ENCODE measurements around the gene SPANXN5. TPM values are rescaled to one million over a fixed set of nuclear protein-coding genes. Genes with fewer than 3 reads are reported as not detected.
"Not testable (repeated sequence)": the region's sequence is repeated elsewhere in the genome, so short reads cannot be mapped to it uniquely, and the experiment has no call there.

The SPANXN5 gene, protein sequence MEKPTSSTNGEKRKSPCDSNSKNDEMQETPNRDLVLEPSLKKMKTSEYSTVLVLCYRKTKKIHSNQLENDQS
- total RNA-seq, result not detected

- in situ Hi-C loops (cut with MboI; ENCODE audit: low pct_unique_long_range_greater_than_20kb in 2 of 9, low sequenced_read_pairs in 9 of 9, unreplicated experiment in 9 of 9); H3K27ac ChIP-seq; H3K4me3 ChIP-seq; ATAC-seq (replicated peaks in 6 of 8); H3K4me1 ChIP-seq (replicated peaks in 1 of 2): not testable (repeated sequence)
- WGBS, 10 experiments, result 50% methylated on average over 2 of the region's 2 CpGs; no CpG with 5 or more reads in 9 of the 10 experiments
Measured at GRCh38 chrX:52797327-52797726, at the start of gene SPANXN5. SPANXN5 (minus strand) TSS chrX:52797427; CDS start chrX:52797348, 79 bp downstream.

- WGBS, 10 experiments, result 20% methylated on average over 2 of the region's 3 CpGs; no CpG with 5 or more reads in 9 of the 10 experiments
- in situ Hi-C loops (cut with MboI; ENCODE audit: low pct_unique_long_range_greater_than_20kb in 2 of 9, low sequenced_read_pairs in 9 of 9, unreplicated experiment in 9 of 9), result loop anchor here in 1 of 9 experiments (25.0 kb wide), 1 partner anchor 506 kb away; no protein-coding TSS in a partner anchor
- H3K27ac ChIP-seq; ATAC-seq (replicated peaks in 6 of 8); H3K4me1 ChIP-seq (replicated peaks in 1 of 2); H3K4me3 ChIP-seq: not testable (repeated sequence)
Measured at GRCh38 chrX:52843619-52844018, 46.4 kb upstream of the SPANXN5 start.

GRCh38 chrX:52839137-52839536, 41.9 kb upstream of the SPANXN5 start:
- ATAC-seq (replicated peaks in 6 of 8), result no peak
- no peak overlapping the region for H3K27ac ChIP-seq
- 30 to 100% (median 60%) methylated on average over 1 to 2 of the region's 2 CpGs; no CpG with 5 or more reads in 5 of the 10 experiments for WGBS, 10 experiments
- no peak overlapping the region for H3K4me3 ChIP-seq
- no peaks in the 10 kb centered on the region for H3K4me1 ChIP-seq (replicated peaks in 1 of 2)
- in situ Hi-C loops (cut with MboI; ENCODE audit: low pct_unique_long_range_greater_than_20kb in 2 of 9, low sequenced_read_pairs in 9 of 9, unreplicated experiment in 9 of 9), result loop anchor here in 1 of 9 experiments (25.0 kb wide), 1 partner anchor 502 kb away; no protein-coding TSS in a partner anchor

GRCh38 chrX:52830551-52830950, 33.3 kb upstream of the SPANXN5 start:
- no peaks in the 10 kb centered on the region for H3K4me1 ChIP-seq (replicated peaks in 1 of 2)
- in situ Hi-C loops (cut with MboI; ENCODE audit: low pct_unique_long_range_greater_than_20kb in 2 of 9, low sequenced_read_pairs in 9 of 9, unreplicated experiment in 9 of 9), result loop anchor here in 1 of 9 experiments (25.0 kb wide), 1 partner anchor 493 kb away; no protein-coding TSS in a partner anchor
- no CpG with 5 or more reads among the region's 3 CpGs for WGBS, 10 experiments

DNA sequence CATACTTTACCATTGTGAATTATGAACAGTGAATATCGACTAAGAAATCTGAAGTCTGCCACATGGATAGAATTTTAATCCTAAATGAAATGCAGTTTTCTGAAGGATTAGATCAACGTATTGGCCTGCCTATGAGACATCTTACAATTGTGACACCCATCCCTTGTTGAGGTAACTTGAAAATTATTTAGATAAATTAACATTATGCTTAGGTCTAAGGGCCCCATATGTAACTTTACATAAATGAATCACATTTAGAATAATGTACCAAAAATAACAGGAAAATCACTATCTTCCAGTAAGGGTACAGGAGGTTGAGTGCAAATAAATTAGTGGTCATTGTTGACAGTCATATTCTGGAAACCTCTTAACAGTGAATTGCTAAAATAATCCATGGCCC, 27.4 kb upstream of the SPANXN5 start:
- 0 to 100% (median 28%) methylated on average over 1 to 2 of the region's 2 CpGs; no CpG with 5 or more reads in 5 of the 10 experiments for WGBS, 10 experiments
- Histone ChIP-seq H3K4me3 (no peak overlapping the region), H3K27ac (no peak overlapping the region), H3K4me1 (replicated peaks in 1 of 2) (no peaks in the 10 kb centered on the region)
- ATAC-seq (replicated peaks in 6 of 8), result peak in 3 of 8 experiments; percentile 60 to 73 (median 63)
- in situ Hi-C loops (cut with MboI; ENCODE audit: low pct_unique_long_range_greater_than_20kb in 2 of 9, low sequenced_read_pairs in 9 of 9, unreplicated experiment in 9 of 9), result loop anchor here in 1 of 9 experiments (25.0 kb wide), 1 partner anchor 487 kb away; no protein-coding TSS in a partner anchor

More at GRCh38 chrX:52830551-52830950, 33.3 kb upstream of the SPANXN5 start:
- no peak for ATAC-seq (replicated peaks in 6 of 8)
- no peak overlapping the region for H3K27ac ChIP-seq
- H3K4me3 ChIP-seq, result no peak overlapping the region

- H3K4me1 ChIP-seq (replicated peaks in 1 of 2), result no peaks in the 10 kb centered on the region
- WGBS, 10 experiments, result 0 to 100% (median 67%) methylated on average over 1 to 10 of the region's 11 CpGs; no CpG with 5 or more reads in 4 of the 10 experiments
- in situ Hi-C loops (cut with MboI; ENCODE audit: low pct_unique_long_range_greater_than_20kb in 2 of 9, low sequenced_read_pairs in 9 of 9, unreplicated experiment in 9 of 9), result no loop called here
- no peak for ATAC-seq (replicated peaks in 6 of 8)
- no peak overlapping the region for H3K27ac ChIP-seq
- no peak overlapping the region for H3K4me3 ChIP-seq
Measured at GRCh38 chrX:52821079-52821760, 24.0 kb upstream of the SPANXN5 start.

- no peaks in the 10 kb centered on the region for H3K4me1 ChIP-seq (replicated peaks in 1 of 2)
- 0 to 67% (median 55%) methylated on average over 2 of the region's 4 CpGs; no CpG with 5 or more reads in 7 of the 10 experiments for WGBS, 10 experiments
- no peak overlapping the region for H3K27ac ChIP-seq
- H3K4me3 ChIP-seq, result no peak overlapping the region
- no peak for ATAC-seq (replicated peaks in 6 of 8)
- in situ Hi-C loops (cut with MboI; ENCODE audit: low pct_unique_long_range_greater_than_20kb in 2 of 9, low sequenced_read_pairs in 9 of 9, unreplicated experiment in 9 of 9), result no loop called here
Measured at GRCh38 chrX:52819788-52820187, 22.6 kb upstream of the SPANXN5 start.

- in situ Hi-C loops (cut with MboI; ENCODE audit: low pct_unique_long_range_greater_than_20kb in 2 of 9, low sequenced_read_pairs in 9 of 9, unreplicated experiment in 9 of 9), result no loop called here
- 73% methylated on average over 5 of the region's 25 CpGs; no CpG with 5 or more reads in 9 of the 10 experiments for WGBS, 10 experiments
- ATAC-seq (replicated peaks in 6 of 8), result no peak
- H3K4me1 ChIP-seq (replicated peaks in 1 of 2), result no peaks in the 10 kb centered on the region
- no peak within 1 kb of the TSS for H3K4me3 ChIP-seq
- H3K27ac ChIP-seq, result no peak within 1 kb of the TSS
Measured at GRCh38 chrX:52811065-52811625, 13.9 kb upstream of the SPANXN5 start, which contains the start of gene XAGE5. XAGE5 (plus strand) TSS chrX:52811287; CDS start chrX:52812567, 1,280 bp downstream.

DNA sequence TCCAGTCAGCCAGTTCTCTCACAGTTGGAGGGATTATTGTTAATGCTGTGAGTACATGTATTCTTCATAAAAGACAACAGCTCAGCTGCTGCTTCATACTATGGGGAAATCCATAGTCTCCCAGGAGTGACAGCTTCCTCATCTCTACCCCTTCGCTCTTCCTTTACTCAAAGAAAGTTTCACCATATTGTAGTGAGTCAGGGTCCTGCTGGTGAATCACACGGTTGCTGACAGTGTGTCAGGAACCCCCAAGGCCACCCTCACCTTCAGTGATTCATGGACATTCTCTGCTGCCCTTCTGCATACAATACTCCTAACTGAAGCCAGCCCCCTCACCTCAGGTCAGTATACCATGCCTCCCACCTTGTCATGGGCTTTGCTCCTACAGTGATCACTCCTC, 7.6 kb upstream of the SPANXN5 start:
- H3K27ac ChIP-seq; in situ Hi-C loops (cut with MboI; ENCODE audit: low pct_unique_long_range_greater_than_20kb in 2 of 9, low sequenced_read_pairs in 9 of 9, unreplicated experiment in 9 of 9); ATAC-seq (replicated peaks in 6 of 8); H3K4me1 ChIP-seq (replicated peaks in 1 of 2); H3K4me3 ChIP-seq: not testable (repeated sequence)
- no CpG with 5 or more reads among the region's 2 CpGs for WGBS, 10 experiments

- in situ Hi-C loops (cut with MboI; ENCODE audit: low pct_unique_long_range_greater_than_20kb in 2 of 9, low sequenced_read_pairs in 9 of 9, unreplicated experiment in 9 of 9), result not testable (repeated sequence)
- no CpG with 5 or more reads among the region's 11 CpGs for whole genome bisulfite sequencing, 10 experiments
Measured at GRCh38 chrX:52773504-52773903, 23.7 kb downstream of the SPANXN5 start.

DNA sequence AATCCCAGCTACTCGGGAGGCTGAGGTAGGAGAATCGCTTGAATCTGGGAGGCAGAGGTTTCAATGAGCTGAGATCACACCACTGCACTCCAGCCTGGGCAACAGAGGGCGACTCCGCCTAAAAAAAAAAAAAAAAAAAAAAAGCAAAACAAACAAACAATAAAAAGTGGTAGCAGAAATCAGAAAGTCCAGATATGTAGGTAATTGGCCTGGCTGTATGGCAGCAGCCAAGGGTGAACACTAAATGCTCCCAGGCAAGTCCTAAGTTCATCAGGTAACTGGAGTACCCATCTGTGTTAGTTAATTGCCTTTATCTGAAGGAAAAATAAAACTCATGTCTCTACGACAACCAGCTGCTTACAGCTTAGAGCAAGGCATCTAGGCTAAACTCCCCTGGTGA, 31.2 kb downstream of the SPANXN5 start:
- H3K4me3 ChIP-seq; H3K4me1 ChIP-seq (replicated peaks in 1 of 2); H3K27ac ChIP-seq; ATAC-seq (replicated peaks in 6 of 8); in situ Hi-C loops (cut with MboI; ENCODE audit: low pct_unique_long_range_greater_than_20kb in 2 of 9, low sequenced_read_pairs in 9 of 9, unreplicated experiment in 9 of 9): not testable (repeated sequence)
- no CpG with 5 or more reads among the region's 5 CpGs for WGBS, 10 experiments

More at GRCh38 chrX:52773504-52773903, 23.7 kb downstream of the SPANXN5 start:
- not testable (repeated sequence) for H3K4me3 ChIP-seq; H3K27ac ChIP-seq; H3K4me1 ChIP-seq (replicated peaks in 1 of 2); ATAC-seq (replicated peaks in 6 of 8)

DNA sequence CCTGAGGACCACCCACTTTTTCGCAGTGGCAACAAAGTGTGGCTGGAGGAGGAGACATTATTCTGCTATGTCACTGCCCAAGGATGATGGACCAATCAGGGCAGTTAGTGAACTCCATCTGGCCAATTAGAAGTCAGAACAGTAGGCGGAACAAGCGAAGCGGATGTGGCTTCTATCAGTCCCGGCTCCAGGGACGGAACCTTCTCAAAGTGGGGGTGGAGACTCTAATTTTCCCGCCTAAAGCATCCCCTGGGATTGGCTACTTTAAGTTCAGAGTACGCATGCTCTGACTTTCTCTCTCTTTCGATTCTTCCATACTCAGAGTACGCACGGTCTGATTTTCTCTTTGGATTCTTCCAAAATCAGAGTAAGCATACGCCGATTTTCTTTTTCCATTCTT, 46.3 kb downstream of the SPANXN5 start, which contains the start of gene SSX2B:
Gene SSX2B (plus strand): TSS at position 301 of the 400 bp plus-strand sequence. CDS start 1,429 bp downstream, outside the sequence.
- H3K4me3 ChIP-seq; ATAC-seq (replicated peaks in 6 of 8); H3K27ac ChIP-seq; H3K4me1 ChIP-seq (replicated peaks in 1 of 2); in situ Hi-C loops (cut with MboI; ENCODE audit: low pct_unique_long_range_greater_than_20kb in 2 of 9, low sequenced_read_pairs in 9 of 9, unreplicated experiment in 9 of 9): not testable (repeated sequence)
- no CpG with 5 or more reads among the region's 13 CpGs for WGBS, 10 experiments

Data from motor neuron (in vitro differentiated cells).